Measurements from ENCODE around the gene COL18A1.
A peak's percentile ranks its signal among the peaks of the same experiment; 100 is the strongest.
"Not testable (repeated sequence)": the region's sequence is repeated elsewhere in the genome, so short reads cannot be mapped to it uniquely, and the experiment has no call there.

The COL18A1 gene

DNA sequence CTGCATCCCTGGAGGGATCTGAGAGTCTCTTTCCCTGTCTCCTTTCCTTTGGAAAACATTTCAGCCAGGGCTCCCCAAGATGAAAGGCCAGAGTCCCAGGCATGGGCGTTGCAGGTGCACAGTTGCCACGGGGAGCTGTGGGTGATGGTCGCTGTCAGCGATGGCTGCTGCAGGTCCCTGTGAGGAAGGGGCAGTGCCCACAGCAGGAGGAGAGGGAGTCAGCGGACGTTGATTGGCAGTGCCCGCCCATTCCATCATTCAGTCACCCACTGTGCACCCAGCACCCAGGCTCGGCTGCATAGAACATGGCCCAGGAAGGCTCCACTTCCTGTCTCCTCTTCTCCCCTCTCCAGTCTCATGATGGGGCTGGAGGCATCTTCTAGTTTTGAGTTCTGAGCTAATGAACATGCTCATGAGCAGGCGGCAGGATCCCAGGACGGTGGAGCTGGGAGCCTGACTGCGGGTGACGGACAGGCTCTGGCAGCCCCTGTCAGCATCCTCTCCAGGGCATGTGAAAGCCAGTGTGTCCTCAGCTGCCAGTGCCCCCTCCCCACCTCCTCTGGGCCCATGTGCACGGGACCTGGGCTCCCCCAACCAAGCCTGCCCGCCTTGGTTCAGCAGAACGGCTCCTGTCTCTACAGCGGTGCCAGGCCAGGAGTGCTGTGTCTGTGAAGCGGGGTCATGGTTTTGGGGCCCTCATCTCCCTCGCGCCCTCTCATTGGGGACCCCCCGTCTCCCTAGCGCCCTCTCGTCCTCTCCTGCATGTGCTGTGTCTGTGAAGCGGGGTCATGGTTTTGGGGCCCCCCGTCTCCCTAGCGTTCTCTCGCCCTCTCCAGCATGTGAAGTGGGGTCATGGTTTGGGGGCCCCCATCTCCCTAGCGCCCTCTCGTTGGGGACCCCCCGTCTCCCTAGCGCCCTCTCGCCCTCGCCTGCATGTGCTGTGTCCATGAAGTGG lies 24.5 kb downstream of the COL18A1 start:
- no peak for DNase-seq

DNA sequence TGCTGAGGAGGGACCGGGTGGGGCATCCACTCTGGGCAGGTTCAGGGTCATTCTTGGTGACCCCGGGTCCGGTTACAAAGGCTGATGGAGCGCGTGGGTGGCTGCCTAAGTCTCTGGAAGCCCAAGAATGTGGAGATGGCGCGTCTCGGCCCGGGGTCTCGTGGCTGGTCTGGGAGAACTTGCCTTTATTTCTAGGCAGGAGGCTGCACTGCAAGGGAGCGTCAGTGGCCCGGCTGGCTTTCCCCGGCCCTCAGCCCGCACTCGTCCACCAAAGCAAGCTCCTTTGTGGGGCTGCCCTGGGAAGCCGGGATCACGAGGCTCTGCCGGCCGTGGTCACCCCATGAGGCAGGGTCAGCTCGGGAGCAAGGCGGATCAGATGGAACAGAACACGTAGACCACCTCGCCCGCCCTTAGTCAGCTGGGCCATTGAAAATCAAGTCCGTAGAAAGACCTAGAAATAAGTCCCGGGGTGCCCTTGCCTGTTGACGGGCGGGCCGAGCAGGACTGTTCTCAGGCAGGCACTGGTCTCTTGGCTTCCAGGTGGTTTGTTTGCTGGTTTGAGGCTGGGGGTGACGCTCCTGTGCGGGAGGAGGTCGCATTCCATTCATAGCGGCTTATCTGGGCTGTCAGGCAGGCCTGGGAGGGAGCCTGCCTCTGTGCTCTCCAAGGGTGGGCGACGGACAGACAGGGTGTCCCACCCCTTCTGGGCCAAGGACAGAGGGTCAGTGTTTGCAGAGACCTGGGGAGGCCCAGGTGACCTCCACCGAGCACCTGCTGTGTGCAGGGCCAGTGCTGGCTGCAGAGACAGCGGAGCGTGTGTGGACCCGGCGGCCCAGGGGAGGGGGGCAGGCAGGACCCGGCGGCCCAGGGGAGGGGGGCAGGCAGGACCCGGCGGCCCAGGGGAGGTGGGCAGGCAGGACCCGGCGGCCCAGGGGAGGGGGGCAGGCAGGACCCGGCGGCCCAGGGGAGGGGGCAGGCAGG lies 25.8 kb downstream of the COL18A1 start:
- DNase-seq, result no peak

DNA sequence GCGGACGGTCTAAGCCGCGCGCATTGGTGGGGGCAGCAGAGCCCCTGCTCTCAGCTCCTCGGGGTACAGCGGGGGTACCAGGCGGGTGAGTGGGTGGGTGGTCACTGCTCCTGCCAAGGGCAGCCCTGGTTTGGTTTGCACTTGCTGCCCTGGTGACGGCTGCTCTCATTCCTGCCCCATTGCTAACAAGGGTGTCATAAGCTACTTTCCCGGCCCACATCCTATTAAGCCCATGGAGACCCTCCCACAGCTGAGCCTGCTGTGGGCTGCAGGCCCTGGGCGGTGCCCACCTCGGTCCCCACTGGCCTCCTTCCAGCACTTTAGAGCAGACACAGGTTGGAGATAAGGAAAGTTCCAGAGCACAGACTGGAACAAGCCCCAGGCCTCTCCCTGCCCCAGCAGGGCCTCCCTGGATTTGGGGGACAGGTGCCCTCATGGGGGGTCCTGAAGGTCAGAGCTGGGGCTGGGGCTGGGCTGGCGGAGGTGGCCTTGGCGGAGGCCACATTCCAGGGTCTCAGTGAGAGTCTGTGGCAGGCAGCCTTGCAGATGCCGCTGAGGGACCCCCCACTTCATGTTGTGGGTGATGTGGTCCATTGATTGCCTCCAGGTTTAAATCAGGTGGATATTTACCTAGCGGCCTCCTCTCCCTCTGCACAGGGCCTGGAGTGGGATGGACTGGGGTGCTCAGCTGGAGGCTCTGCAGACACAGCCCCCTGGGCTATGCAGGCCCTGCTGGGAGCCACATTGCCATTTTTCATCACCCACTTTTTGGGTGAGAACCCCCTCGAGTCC lies 27.0 kb downstream of the COL18A1 start:
- no peak for DNase-seq

DNA sequence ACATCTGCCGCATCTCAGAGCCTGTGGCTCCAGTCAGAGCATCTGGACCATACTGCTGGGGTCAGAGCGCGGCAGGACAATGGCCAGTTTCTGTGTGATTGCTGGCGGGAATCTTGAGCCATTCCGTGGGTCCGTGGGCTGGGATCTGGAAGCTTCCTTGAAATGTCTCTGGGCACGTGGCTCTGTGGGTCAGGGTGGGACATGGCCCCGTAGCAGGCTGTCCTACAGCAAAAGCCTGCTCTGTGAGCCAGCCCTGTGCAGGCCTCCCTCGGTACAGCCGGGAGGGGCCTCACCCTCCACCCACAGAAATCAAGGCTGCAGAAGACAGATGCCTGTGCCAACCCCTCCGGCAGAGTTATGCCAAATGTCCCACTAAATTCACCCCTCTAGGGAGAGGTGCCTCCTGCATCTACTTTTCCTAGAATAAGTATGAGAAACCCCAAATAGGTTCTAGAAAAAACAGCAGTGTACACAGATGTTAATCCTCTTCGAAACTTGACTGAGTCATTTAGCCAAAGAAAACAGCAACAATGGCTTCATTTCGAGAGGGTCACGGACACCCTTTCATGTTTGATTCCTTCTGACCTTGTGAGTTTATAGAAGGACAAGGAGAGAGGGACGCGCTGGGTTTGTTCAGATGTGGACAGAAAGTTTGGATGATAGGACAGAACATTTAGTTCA lies 27.8 kb downstream of the COL18A1 start:
- DNase-seq, result no peak

DNA sequence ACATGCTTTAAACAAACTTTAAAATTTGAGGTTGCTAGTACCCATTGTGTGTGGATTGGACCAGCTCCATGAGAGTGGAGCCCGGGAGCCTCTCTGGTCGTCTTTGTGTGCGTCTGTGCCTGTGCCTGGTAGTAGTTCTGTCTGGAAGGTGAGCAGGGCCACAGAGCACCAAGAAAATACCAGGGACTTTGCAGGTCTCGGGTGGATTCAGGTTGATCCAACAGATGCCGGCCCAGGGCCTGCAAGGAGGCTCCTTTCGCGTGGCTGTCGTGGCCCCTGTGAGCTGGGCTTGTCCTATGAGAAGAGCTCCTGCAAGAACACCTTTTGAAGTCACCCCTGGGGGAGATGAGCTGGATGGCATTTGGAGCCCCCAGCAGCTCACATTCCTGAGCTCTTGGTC lies 28.3 kb downstream of the COL18A1 start:
- DNase-seq, result no peak

DNA sequence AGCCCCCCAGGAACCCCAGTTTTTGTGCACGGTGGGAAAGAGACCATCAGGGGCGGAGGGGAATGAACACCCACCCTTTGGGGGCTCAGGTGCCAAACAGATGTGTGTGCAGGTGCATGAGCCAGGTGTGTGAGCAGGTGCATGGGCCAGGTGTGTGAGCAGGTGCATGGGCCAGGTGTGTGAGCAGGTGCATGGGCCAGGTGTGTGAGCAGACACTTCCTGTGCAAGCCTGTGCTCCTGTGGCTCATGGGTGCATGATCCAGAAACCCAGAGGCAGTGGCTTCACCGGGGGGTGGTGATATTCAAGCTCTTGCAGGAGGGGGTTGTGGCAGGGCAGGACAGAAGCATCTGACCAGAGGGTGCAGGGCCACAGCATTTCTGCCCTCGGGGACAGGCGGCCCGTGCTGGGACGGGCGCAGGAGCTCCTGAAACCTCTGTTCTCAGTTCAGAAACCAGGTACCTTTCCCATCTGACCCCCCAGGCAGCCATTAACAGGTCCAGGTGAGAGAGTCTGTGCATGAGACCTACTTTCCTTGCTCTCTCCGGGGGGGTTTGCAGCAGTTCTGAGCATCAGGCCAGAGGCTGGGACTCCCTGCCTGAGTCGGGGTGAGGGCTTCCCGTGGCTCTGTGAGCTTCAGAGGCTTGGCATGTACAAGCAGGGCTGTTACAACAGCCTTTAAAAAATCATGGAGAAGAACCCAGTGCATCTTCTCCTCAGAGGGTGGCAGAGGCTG lies 29.1 kb downstream of the COL18A1 start:
- DNase-seq, result no peak

DNA sequence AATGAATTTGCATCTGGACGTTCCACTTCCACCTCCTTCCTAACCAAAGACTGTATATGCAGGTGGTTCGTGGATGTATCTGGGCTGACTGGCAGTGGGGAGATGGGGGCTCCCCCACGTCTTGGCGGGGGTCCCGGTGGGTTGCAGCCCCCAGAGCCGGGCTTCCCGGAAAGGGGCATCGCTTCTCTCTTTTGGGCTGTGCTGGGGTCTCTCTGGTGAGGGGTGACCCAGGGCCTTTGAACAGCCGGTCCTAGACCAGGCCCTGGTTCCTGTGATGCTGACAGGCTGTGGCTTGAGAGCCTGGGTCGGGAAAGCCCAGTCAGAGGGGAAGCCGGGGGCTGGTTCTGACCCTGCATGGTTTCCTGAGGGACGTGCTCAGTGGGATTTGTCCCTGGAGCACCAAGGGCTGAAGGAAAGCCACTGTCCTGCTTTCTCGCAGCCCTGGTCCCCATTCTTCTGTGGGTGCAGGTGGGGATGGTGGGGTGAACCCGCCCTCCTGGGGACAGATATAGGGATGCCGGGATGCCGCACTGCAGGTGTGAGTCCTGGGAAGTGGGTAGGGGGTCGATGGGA lies 29.8 kb downstream of the COL18A1 start:
- no peak for DNase-seq

DNA sequence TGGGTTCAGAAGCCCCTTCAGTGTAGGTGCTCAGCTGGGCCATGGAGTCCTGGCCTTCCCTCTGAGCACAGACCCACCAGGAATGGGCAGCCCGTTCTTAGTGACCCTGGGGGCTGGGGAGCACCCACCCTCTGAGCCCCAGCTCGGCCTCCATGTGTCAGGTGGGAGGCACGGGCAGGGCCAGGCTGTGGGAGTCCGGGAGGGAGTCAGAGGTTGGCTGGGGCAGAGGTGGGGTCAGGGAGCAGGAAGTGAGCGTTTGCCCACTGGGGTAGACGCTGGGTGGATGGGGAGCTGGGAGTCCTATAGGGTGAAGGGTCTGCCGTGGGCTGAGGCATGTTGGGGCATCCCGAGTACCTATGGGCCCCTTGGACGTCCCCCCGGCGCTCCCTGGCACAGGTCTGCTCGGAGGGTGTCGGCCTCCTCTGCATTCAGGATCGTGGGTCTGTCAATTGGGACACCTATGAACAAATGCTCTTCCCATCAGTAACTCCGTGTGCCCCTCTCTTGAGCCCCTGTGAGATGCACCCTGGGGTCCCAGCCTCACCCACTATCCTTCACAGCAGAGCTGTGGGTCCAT lies 30.5 kb downstream of the COL18A1 start:
- DNase-seq, result no peak

DNA sequence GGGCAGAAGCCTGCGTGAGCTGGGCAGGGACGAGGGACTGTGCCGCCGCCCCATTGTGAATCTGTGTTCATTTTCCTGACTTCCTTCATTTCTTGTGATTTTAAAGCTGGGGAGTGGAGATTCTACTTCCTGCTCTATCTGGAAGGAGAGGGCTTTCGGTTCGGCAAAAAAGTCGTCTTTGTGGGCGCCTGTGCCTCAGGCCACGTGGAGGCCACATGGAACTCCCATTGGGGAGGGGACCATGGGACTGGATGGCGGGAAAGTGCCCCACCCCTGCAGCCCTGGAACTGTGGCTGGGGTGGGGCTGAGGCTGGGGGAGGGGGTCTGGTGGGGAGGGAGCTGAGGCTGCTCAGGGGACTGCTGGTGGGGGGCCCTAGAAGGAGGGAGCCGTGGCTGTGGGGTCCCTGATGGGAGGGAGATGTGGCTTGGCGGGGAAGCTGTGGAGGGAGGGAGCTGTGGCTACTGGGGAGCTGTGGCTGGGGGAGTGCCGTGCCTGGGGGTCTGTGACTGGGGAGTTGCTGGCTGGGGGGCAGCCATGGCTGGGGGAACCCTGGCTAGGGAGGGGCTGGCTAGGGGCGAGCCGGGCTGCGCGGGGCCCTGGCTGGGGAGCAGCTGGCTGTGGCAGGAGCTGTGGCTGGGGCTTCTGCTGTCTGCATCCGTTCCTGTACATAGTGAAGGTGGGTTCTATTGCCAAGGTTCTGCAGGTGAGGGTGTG lies 31.5 kb downstream of the COL18A1 start:
- peak; percentile 38 for DNase-seq

DNA sequence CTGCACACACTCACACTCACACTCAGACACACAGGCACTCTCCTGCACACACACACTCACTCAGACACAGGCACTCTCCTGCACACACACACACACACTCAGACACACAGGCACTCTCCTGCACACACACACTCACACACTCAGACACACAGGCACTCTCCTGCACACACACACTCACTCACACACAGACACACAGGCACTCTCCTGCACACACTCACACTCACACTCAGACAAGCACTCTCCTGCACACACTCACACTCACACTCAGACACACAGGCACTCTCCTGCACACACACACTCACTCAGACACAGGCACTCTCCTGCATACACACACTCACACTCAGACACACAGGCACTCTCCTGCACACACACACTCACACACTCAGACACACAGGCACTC lies 32.9 kb downstream of the COL18A1 start:
- DNase-seq, result not testable (repeated sequence)

DNA sequence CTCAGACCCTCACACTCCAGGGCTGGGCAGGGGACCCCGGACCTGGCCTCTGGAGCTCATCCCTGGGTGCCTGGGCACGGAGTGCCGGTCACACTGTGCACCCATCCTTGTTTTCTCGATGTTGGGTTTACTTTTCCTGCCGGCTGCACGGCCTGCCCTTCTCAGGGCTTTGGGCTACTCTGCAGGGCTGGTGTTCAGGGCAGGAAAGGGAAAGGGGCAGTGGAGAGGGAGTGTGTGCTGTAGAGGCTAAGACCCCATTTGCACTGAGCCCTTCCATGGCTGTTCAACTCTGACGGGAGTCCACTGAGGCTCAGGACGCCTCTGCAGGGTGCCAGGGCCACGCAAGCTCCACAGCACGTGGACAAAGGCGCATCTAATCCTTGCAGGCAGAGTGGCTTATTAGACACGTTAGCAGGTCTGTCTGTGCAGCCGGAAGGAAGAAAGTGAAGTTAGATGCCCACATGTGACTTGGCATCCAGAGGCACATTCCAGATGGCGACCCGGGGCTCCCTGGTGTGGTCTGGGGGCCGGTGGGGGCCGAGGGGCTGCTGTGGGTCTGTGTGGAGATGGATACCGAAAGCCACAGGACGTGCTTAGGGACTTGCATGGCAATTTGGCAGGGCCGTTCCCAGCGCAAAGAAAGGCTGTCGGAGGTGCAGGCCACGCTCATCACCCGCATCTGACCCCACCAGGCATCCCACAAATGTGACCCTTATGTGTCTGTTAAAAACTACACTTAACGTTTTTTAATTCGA lies 33.6 kb downstream of the COL18A1 start:
- no peak for DNase-seq

DNA sequence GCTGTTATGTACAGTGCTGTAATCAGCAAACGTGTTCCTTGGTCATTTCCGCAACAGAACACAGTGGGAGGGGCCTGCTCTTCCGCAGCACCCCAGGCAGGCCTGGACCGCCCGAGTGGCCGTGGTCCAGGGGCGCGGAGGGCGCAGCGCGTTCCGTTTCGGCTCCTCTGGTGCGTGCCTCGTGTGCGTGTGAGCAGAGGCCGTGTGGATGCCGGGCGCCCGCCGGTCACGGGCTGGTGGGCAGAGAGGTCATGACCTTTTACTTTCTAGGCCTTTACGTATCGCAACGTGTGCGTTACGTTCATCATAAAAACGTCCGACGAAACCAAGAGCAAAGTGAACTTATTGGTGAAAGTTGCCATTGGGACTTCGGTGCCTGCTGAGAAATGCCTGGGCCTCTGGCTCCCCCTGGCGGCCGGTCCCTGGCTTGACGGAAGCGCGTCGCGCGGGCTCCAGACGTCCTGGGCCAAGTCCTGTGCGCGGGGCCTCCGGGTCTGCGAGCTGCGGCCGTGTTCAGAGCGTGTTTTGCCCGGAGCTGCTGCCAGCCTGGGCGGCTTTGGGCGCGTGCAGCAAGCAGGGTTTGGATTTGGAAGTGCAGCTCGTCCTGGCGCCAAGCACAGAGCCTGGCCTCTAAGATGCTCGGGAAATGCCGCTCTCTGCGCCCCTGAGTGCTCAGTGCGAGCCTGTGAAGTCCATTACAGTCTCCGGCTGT lies 34.4 kb downstream of the COL18A1 start:
- peak; percentile 83 to 84 for DNase-seq

DNA sequence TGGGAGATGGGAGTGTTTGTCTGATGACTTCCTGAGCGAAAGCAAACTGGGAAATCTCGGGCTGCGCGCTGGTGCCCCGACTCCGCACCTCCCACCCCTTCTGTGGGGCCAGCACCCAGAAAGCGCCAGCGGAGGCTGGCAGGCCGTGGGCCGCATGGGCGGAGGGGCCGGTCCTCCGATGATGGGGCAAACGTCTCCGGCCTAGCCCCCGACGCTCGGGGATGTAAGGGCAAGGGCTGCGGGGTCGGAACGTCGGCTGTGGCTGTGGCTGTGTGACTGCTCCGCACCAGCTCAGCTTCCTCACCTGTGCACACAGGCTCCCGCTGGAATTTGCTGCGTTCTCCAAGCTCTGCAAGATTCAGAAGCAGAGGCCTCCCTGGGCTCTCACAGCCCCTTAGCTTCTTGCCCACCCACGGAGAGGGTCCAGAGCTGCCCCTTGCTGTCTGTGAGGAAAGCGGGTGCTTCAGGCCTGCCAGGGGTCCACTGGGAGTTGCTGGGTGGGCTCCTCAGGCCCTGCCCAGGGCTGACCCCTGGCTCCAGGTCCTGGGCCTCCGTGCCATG lies 35.0 kb downstream of the COL18A1 start:
- DNase-seq, result no peak

DNA sequence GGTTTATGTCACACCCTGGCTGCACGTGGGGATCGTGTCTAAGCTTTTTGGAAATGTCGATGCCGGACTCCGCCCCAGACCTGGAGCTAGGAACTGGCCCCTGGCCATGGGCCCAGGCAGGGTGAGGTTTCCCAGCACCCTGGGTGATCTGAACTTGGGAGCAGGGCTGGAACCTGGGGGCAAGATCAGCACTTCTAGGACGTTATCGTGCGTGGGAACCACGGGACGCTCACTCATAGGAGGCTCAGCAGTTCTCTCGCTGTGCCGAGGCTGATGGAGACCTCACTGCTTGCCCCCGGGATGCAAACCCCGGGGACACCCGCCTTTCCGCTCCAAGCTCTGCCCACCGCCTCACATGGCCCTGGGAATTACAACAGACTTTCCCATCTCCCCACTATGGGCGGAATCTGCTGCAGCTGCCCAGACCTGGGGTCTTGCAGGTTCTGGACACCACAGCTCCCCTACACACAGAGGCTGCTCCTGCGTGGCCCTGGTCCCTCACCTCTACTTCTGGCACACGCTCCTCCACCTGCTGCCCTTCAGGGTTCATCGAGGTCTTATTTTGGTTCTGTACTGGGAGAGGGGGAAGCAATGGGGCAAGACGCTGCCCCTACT lies 35.9 kb downstream of the COL18A1 start:
- DNase-seq, result no peak

DNA sequence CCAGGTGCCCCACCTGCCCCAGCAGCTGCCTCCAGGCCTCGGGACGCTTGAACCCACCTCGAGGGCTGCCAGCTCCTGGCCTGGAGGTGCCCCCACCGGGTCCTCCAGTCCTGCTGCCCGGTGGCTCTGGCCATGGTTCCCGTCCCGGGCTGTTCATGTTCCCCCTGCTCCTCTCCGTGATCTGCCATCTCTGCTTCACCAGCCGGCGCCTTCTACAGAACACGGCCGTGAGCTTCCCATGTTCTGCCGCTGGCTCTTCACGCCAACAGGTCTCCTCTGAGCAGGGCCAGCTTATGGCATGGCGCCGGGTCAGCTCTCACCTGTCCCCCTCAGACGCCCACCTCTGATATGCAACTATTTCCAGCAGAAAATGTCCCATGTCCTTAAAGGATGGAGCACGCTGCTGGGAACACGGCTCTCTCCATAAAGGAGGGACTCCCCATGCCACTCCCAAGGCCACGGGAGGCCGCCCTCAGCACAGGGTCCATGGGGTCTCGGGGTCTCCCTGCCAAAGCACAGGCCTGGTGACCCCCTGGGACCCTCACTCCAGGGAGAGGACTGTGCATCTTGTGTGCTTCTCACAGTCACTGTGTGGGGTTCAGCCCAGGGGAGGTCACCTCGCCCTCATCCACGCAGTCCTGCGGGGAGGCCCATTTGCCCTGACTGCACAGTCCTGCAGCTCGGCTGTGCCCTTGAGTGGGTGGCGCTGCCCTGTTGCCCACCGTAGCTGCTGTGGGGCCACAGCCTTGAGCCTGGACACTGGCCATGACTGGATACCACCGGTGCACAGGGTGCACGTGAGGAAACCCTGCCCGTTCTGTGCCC lies 36.7 kb downstream of the COL18A1 start:
- no peak for DNase-seq

DNA sequence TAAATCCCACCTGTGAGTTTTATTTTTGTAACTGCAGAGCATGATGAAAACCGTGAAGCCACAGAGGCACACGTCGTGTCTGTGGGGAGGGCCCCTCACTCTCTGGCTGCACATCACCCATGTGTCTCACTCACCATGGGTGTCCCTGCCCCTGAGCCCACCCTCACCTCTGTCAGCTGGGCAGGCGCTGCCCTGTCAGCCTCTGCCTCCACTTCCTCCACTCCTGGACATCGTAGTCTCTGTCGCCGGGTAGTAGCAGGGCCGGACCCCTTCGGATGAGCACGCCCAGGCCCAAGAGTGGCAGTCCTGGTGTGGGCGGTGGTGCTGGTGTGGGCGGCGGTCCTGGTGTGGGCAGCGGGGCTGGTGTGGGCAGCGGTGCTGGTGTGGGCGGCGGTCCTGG lies 37.3 kb downstream of the COL18A1 start:
- no peak for DNase-seq
